ENCODE measurements around the gene RAB18.

RAB18 gene

GRCh38 chr10:27470885-27471284 is 33.2 kb upstream of the RAB18 start:
- Histone ChIP-seq H3K27ac (replicated peaks; ENCODE audit: low read length) (no peak overlapping the region), H4K8ac (ENCODE audit: low read depth, low read length) (no peak overlapping the region), H2BK5ac (ENCODE audit: low read length) (no peak overlapping the region), H3K4ac (ENCODE audit: low read length) (no peak overlapping the region), H3K79me1 (ENCODE audit: low read depth, low read length) (no peaks in the 10 kb centered on the region), H4K91ac (ENCODE audit: low read depth, low read length, poor library complexity) (no peak overlapping the region), H2BK12ac (ENCODE audit: low read length) (no peak overlapping the region), H3K4me3 (ENCODE audit: low read length in 2 of 2) (no peak overlapping the region), H3K4me1 (ENCODE audit: control insufficient read depth in 2 of 2, insufficient read depth in 1 of 2, low read depth in 1 of 2, low read length in 2 of 2) (peaks cover 0 to 2% of the 10 kb centered on the region in 2 donors), H2AK5ac (ENCODE audit: low read depth, low read length) (no peak overlapping the region), H3K27me3 (ENCODE audit: control insufficient read depth in 3 of 3, insufficient read depth in 3 of 3, low read depth in 1 of 3, low read length in 3 of 3) (peaks cover 0 to 2% (median 0%) of the 10 kb centered on the region in 3 experiments), H2BK120ac (ENCODE audit: low read depth, low read length) (no peak overlapping the region), H3K9ac (ENCODE audit: low read depth, low read length, poor library complexity) (no peak overlapping the region), H3K23ac (ENCODE audit: low read depth, low read length, poor library complexity) (no peak overlapping the region), H2AFZ (ENCODE audit: low read length) (no peak overlapping the region), H3K14ac (ENCODE audit: low read length) (no peak overlapping the region), H3K36me3 (replicated peaks in 1 of 2; ENCODE audit: control insufficient read depth in 2 of 2, insufficient read depth in 2 of 2, low read length in 2 of 2) (no peaks in the 10 kb centered on the region), H3K18ac (ENCODE audit: low read length) (no peak overlapping the region), H3K9me3 (replicated peaks in 1 of 2; ENCODE audit: control insufficient read depth in 2 of 2, insufficient read depth in 1 of 2, low read depth in 1 of 2, low read length in 2 of 2) (no peaks in the 10 kb centered on the region), H2BK15ac (ENCODE audit: low read length) (no peak overlapping the region), H3K4me2 (ENCODE audit: insufficient read depth, low read length, poor library complexity, severe bottlenecking) (no peak overlapping the region)
- WGBS, 2 donors (ENCODE audit: extremely low coverage in 2 of 2, insufficient read length in 2 of 2, insufficient replicate concordance in 1 of 2): no CpG with 5 or more reads among the region's 5 CpGs
- no peak for DNase-seq (ENCODE audit: low spot score)

GRCh38 chr10:27474741-27475140 is 29.4 kb upstream of the RAB18 start:
- Histone ChIP-seq H3K18ac (ENCODE audit: low read length) (no peak overlapping the region), H3K4me3 (ENCODE audit: low read length in 2 of 2) (no peak overlapping the region), H2BK5ac (ENCODE audit: low read length) (no peak overlapping the region), H3K27ac (replicated peaks; ENCODE audit: low read length) (no peak overlapping the region), H3K36me3 (replicated peaks in 1 of 2; ENCODE audit: control insufficient read depth in 2 of 2, insufficient read depth in 2 of 2, low read length in 2 of 2) (no peaks in the 10 kb centered on the region), H3K4ac (ENCODE audit: low read length) (no peak overlapping the region), H3K9ac (ENCODE audit: low read depth, low read length, poor library complexity) (no peak overlapping the region), H2AK5ac (ENCODE audit: low read depth, low read length) (no peak overlapping the region), H3K4me2 (ENCODE audit: insufficient read depth, low read length, poor library complexity, severe bottlenecking) (no peak overlapping the region), H4K91ac (ENCODE audit: low read depth, low read length, poor library complexity) (no peak overlapping the region), H3K23ac (ENCODE audit: low read depth, low read length, poor library complexity) (no peak overlapping the region), H2BK15ac (ENCODE audit: low read length) (no peak overlapping the region), H2AFZ (ENCODE audit: low read length) (no peak overlapping the region), H4K8ac (ENCODE audit: low read depth, low read length) (no peak overlapping the region), H3K27me3 (ENCODE audit: control insufficient read depth in 3 of 3, insufficient read depth in 3 of 3, low read depth in 1 of 3, low read length in 3 of 3) (peaks cover 0 to 3% (median 0%) of the 10 kb centered on the region in 3 experiments), H3K9me3 (replicated peaks in 1 of 2; ENCODE audit: control insufficient read depth in 2 of 2, insufficient read depth in 1 of 2, low read depth in 1 of 2, low read length in 2 of 2) (no peaks in the 10 kb centered on the region), H2BK12ac (ENCODE audit: low read length) (no peak overlapping the region), H3K4me1 (ENCODE audit: control insufficient read depth in 2 of 2, insufficient read depth in 1 of 2, low read depth in 1 of 2, low read length in 2 of 2) (peaks cover 0 to 2% of the 10 kb centered on the region in 2 donors), H2BK120ac (ENCODE audit: low read depth, low read length) (no peak overlapping the region), H3K14ac (ENCODE audit: low read length) (no peak overlapping the region), H3K79me1 (ENCODE audit: low read depth, low read length) (no peaks in the 10 kb centered on the region)
- no CpG with 5 or more reads among the region's 4 CpGs for WGBS, 2 donors (ENCODE audit: extremely low coverage in 2 of 2, insufficient read length in 2 of 2, insufficient replicate concordance in 1 of 2)
- DNase-seq (ENCODE audit: low spot score): no peak

- Histone ChIP-seq H3K14ac (ENCODE audit: low read length) (no peak overlapping the region), H2AFZ (ENCODE audit: low read length) (no peak overlapping the region), H3K79me1 (ENCODE audit: low read depth, low read length) (no peaks in the 10 kb centered on the region), H2BK12ac (ENCODE audit: low read length) (no peak overlapping the region), H3K27ac (replicated peaks; ENCODE audit: low read length) (no peak overlapping the region), H4K8ac (ENCODE audit: low read depth, low read length) (no peak overlapping the region), H3K36me3 (replicated peaks in 1 of 2; ENCODE audit: control insufficient read depth in 2 of 2, insufficient read depth in 2 of 2, low read length in 2 of 2) (no peaks in the 10 kb centered on the region), H3K4ac (ENCODE audit: low read length) (no peak overlapping the region), H2AK5ac (ENCODE audit: low read depth, low read length) (no peak overlapping the region), H3K4me3 (ENCODE audit: low read length in 2 of 2) (no peak overlapping the region), H2BK15ac (ENCODE audit: low read length) (no peak overlapping the region), H3K23ac (ENCODE audit: low read depth, low read length, poor library complexity) (no peak overlapping the region), H3K27me3 (ENCODE audit: control insufficient read depth in 3 of 3, insufficient read depth in 3 of 3, low read depth in 1 of 3, low read length in 3 of 3) (peaks cover 0 to 3% (median 0%) of the 10 kb centered on the region in 3 experiments), H2BK120ac (ENCODE audit: low read depth, low read length) (no peak overlapping the region), H3K4me2 (ENCODE audit: insufficient read depth, low read length, poor library complexity, severe bottlenecking) (no peak overlapping the region), H3K9ac (ENCODE audit: low read depth, low read length, poor library complexity) (no peak overlapping the region), H2BK5ac (ENCODE audit: low read length) (no peak overlapping the region), H4K91ac (ENCODE audit: low read depth, low read length, poor library complexity) (no peak overlapping the region), H3K9me3 (replicated peaks in 1 of 2; ENCODE audit: control insufficient read depth in 2 of 2, insufficient read depth in 1 of 2, low read depth in 1 of 2, low read length in 2 of 2) (no peaks in the 10 kb centered on the region), H3K4me1 (ENCODE audit: control insufficient read depth in 2 of 2, insufficient read depth in 1 of 2, low read depth in 1 of 2, low read length in 2 of 2) (no peaks in the 10 kb centered on the region), H3K18ac (ENCODE audit: low read length) (no peak overlapping the region)
- WGBS, 2 donors (ENCODE audit: extremely low coverage in 2 of 2, insufficient read length in 2 of 2, insufficient replicate concordance in 1 of 2): no CpG with 5 or more reads among the region's 2 CpGs
- DNase-seq (ENCODE audit: low spot score): no peak
Measured at GRCh38 chr10:27479016-27479415, 25.1 kb upstream of the RAB18 start.

- H3K27ac ChIP-seq (replicated peaks; ENCODE audit: low read length): no peak overlapping the region
Measured at GRCh38 chr10:27481486-27481885, 22.6 kb upstream of the RAB18 start.

More at GRCh38 chr10:27481486-27481885, 22.6 kb upstream of the RAB18 start:
- Histone ChIP-seq H3K18ac (ENCODE audit: low read length) (no peak overlapping the region), H3K4me3 (ENCODE audit: low read length in 2 of 2) (no peak overlapping the region), H3K9ac (ENCODE audit: low read depth, low read length, poor library complexity) (no peak overlapping the region), H2BK5ac (ENCODE audit: low read length) (no peak overlapping the region), H2BK120ac (ENCODE audit: low read depth, low read length) (no peak overlapping the region), H3K9me3 (replicated peaks in 1 of 2; ENCODE audit: control insufficient read depth in 2 of 2, insufficient read depth in 1 of 2, low read depth in 1 of 2, low read length in 2 of 2) (no peaks in the 10 kb centered on the region), H3K4me1 (ENCODE audit: control insufficient read depth in 2 of 2, insufficient read depth in 1 of 2, low read depth in 1 of 2, low read length in 2 of 2) (no peaks in the 10 kb centered on the region), H3K36me3 (replicated peaks in 1 of 2; ENCODE audit: control insufficient read depth in 2 of 2, insufficient read depth in 2 of 2, low read length in 2 of 2) (no peaks in the 10 kb centered on the region), H2BK12ac (ENCODE audit: low read length) (no peak overlapping the region), H2AK5ac (ENCODE audit: low read depth, low read length) (no peak overlapping the region), H3K27me3 (ENCODE audit: control insufficient read depth in 3 of 3, insufficient read depth in 3 of 3, low read depth in 1 of 3, low read length in 3 of 3) (no peaks in the 10 kb centered on the region), H2BK15ac (ENCODE audit: low read length) (no peak overlapping the region), H3K4me2 (ENCODE audit: insufficient read depth, low read length, poor library complexity, severe bottlenecking) (no peak overlapping the region), H3K79me1 (ENCODE audit: low read depth, low read length) (no peaks in the 10 kb centered on the region), H2AFZ (ENCODE audit: low read length) (no peak overlapping the region), H3K4ac (ENCODE audit: low read length) (no peak overlapping the region), H4K91ac (ENCODE audit: low read depth, low read length, poor library complexity) (no peak overlapping the region), H3K14ac (ENCODE audit: low read length) (no peak overlapping the region), H3K23ac (ENCODE audit: low read depth, low read length, poor library complexity) (no peak overlapping the region), H4K8ac (ENCODE audit: low read depth, low read length) (no peak overlapping the region)
- no CpG with 5 or more reads among the region's 1 CpG for WGBS, 2 donors (ENCODE audit: extremely low coverage in 2 of 2, insufficient read length in 2 of 2, insufficient replicate concordance in 1 of 2)
- no peak for DNase-seq (ENCODE audit: low spot score)

Measured in neuronal stem cell (in vitro differentiated cells).